Measurements from ENCODE around the gene SHMT2.

The SHMT2 gene

GRCh38 chr12:57239587-57240065, 10.1 kb downstream of the SHMT2 start:
- no peak for TF ChIP-seq TAF1 (IDR thresholded peaks at IDR 0.05; ENCODE audit: borderline replicate concordance, insufficient read depth, low read length)
- TF ChIP-seq POLR2AphosphoS5 (IDR thresholded peaks at IDR 0.05; ENCODE audit: low read depth, low read length): no peak
- no peak for TF ChIP-seq FOXP2 (optimal IDR thresholded peaks at IDR 0.05; ENCODE audit: borderline replicate concordance, extremely low read depth, extremely low read length, insufficient read depth)
- no peak for TF ChIP-seq REST (IDR thresholded peaks at IDR 0.05; ENCODE audit: insufficient read depth in 1 of 2, low read depth in 2 of 2, low read length in 2 of 2)
- TF ChIP-seq SIN3A (IDR thresholded peaks at IDR 0.05; ENCODE audit: borderline replicate concordance, insufficient read depth, low read length): no peak

DNA sequence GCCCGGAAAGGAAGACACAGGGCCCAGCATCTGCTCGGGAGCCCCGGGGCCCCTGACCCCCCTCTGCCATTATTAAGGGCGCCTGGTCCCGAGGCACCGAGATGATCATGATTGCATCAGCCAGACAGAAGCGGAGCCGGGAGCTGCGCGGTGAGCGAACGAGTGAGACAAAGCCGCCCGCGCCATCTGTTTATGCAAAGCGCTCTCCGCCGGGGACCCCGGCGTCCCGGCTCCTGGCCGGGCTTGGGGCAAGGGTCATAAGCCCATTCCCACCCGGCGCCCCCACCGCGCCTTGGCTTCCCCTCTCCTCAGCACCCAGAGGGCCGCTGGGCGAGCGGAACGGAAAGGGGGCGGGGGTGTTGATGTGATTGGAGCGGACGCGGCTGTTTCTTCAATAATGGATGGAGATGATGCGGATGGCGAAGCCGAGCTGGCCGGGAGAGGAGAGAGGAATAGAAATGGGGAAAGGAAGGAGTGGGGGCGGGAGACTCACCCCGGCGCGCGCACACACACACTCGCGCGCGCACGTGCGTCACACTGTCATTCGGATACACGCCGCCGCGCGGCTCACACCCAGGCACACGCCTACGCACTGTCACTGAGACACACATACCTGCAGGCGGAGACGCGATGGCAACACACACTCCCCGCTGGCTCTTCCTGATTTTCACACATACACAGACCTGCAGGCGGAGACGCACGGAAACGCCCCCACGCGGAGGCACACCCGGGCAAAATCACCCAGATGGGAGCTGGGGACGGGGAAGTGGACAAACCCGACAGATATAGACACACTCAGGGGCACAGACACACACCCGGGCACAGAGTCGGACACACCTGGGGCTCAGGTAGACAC, 10.8 kb downstream of the SHMT2 start:
- no peak for TF ChIP-seq FOXP2 (optimal IDR thresholded peaks at IDR 0.05; ENCODE audit: borderline replicate concordance, extremely low read depth, extremely low read length, insufficient read depth)
- peak; percentile 44; the same call in 1 of the 2 replicates for TF ChIP-seq SIN3A (IDR thresholded peaks at IDR 0.05; ENCODE audit: borderline replicate concordance, insufficient read depth, low read length)

DNA sequence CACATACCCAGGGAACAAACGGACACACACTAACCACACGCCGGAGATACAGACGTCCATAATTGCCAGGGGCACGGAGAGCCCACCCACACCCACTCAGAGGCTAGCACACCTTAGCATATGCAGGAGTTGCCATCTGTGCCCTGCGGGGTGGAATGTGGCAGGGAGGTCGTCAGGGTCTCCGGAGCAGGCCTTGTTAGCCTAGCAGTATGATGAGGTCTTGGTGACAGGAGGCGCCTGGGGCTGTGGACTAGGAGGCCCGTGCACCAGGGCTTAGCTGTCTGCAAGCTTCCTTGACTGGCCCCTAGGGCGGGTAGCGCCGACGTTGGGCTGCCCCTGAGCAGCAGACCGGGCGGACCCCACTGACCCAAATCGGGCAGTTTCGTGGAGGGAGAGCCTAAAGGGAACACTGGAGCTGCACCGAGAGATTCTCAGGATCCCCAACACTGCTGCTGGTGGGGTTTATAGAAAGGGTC, 11.5 kb downstream of the SHMT2 start:
- TF ChIP-seq POLR2AphosphoS5 (IDR thresholded peaks at IDR 0.05; ENCODE audit: low read depth, low read length): no peak
- TF ChIP-seq FOXP2 (optimal IDR thresholded peaks at IDR 0.05; ENCODE audit: borderline replicate concordance, extremely low read depth, extremely low read length, insufficient read depth): no peak
- no peak for TF ChIP-seq REST (IDR thresholded peaks at IDR 0.05; ENCODE audit: insufficient read depth in 1 of 2, low read depth in 2 of 2, low read length in 2 of 2)

- TF ChIP-seq REST (IDR thresholded peaks at IDR 0.05; ENCODE audit: insufficient read depth in 1 of 2, low read depth in 2 of 2, low read length in 2 of 2) (no peak), POLR2AphosphoS5 (IDR thresholded peaks at IDR 0.05; ENCODE audit: low read depth, low read length) (no peak), TAF1 (IDR thresholded peaks at IDR 0.05; ENCODE audit: borderline replicate concordance, insufficient read depth, low read length) (no peak)
Measured at GRCh38 chr12:57241402-57242310, 12.1 kb downstream of the SHMT2 start.

DNA sequence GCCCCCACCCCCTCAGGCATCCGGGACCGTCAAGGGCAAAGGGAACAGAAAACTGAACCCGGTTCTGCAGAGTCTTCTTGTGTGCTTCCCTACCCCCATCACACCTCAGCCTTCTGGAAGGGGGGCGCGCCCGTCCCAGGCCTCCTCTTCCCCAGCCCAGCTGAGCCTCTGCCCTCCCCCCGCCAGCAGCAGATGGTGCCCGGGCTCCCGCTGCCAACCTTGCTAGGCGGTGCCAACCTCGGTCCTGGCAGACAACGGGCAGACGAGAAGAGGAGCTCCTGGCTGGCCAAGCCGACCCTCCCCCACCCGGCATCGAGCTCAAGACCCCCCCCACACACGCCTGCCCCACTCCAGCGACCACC, 12.8 kb downstream of the SHMT2 start:
- no peak for TF ChIP-seq REST (IDR thresholded peaks at IDR 0.05; ENCODE audit: insufficient read depth in 1 of 2, low read depth in 2 of 2, low read length in 2 of 2)
- TF ChIP-seq FOXP2 (optimal IDR thresholded peaks at IDR 0.05; ENCODE audit: borderline replicate concordance, extremely low read depth, extremely low read length, insufficient read depth): no peak

All from PFSK-1 (cell line).